Transverse colon (tissue), 3 donors: ENCODE data around the gene CRYBG2.

Experiments used
- EP300 ChIP-seq: sonication (generic); formaldehyde crosslinking; IDR thresholded peaks from one replicate; pipeline ENCODE4 v1.6.1; 2017; ENCODE audit warnings: antibody characterized with exemption, low read depth
- POLR2A ChIP-seq: fragments of 450-650 bp; IDR thresholded peaks from one replicate; pipeline ENCODE4 v1.6.1; 2016; ENCODE audit warnings: antibody characterized with exemption, mild to moderate bottlenecking, moderate library complexity
- TF ChIP-seq, protein P1 (sequence below), 5 experiments: fragments of 200-600 bp in 3 of 5; fragments of 450-650 bp in 2 of 5; sonication (generic) in 3 of 5; IDR thresholded peaks; 1 replicate in 2 of 5; 2 replicates in 3 of 5; pipeline ENCODE4 v1.5.1; 2016 to 2017; ENCODE audit warnings: antibody characterized with exemption in 5 of 5, inconsistent platforms in 3 of 5, mild to moderate bottlenecking in 2 of 5, moderate library complexity in 1 of 5

DNA sequence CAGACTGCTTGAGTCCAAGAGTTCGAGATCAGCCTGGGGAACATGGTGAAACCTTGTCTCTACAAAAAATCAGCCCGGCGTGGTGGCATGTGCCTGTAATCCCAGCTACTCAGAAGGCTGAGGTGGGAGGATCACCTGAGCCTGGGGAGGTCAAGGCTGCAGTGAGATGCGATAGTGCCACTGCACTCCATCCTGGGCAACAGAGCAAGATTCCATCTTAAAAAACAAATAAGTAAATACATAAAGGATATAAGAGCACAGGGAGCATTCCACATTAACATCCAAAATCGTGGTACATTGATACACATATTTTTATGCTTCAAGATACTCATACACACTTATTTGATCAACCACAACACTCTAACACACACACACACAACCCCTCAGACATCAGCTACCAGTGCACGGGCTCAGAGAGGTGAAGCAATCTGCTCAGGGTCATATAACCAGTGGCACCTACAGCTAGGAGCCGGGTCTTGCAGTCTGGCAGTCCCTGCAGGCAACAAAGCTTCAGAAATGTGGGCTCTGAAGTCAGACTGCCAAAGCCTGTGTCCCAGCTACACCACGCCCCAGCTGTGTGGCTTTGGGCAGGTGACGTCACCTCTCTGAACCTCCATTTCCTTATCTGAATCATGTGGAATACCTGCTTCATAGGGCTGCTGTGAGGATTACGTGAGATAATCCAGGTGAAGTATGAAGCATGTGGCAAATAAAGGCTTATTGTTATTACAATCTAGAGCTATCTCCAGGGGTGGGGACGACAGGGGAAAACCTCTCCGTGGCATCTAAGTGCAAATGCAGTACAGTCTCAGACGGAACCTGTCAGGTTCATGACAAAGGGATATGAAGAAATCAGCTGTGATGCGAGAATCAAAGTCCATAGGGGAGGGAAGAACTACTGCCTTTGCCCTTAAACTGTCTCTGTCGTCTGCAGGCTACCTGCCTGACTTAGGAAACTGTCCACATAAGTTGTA is 4.8 kb upstream of the CRYBG2 start:
- TF ChIP-seq POLR2A (peak; percentile 60), EP300 (no peak)
- TF ChIP-seq, protein P1, sequence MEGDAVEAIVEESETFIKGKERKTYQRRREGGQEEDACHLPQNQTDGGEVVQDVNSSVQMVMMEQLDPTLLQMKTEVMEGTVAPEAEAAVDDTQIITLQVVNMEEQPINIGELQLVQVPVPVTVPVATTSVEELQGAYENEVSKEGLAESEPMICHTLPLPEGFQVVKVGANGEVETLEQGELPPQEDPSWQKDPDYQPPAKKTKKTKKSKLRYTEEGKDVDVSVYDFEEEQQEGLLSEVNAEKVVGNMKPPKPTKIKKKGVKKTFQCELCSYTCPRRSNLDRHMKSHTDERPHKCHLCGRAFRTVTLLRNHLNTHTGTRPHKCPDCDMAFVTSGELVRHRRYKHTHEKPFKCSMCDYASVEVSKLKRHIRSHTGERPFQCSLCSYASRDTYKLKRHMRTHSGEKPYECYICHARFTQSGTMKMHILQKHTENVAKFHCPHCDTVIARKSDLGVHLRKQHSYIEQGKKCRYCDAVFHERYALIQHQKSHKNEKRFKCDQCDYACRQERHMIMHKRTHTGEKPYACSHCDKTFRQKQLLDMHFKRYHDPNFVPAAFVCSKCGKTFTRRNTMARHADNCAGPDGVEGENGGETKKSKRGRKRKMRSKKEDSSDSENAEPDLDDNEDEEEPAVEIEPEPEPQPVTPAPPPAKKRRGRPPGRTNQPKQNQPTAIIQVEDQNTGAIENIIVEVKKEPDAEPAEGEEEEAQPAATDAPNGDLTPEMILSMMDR (IDR thresholded peaks at IDR 0.05) = peak in 1 of 5 experiments; percentile 14
